K562 (cell line): Measurements from ENCODE around the gene PDE4D.

Experiments
- BMI1 ChIP-seq: fragments of 150-350 bp; IDR thresholded peaks from 2 replicates; pipeline ENCODE4 v1.6.1; 2014; ENCODE audit warnings: low read length
- ELF1 ChIP-seq: fragments of 200-800 bp; sonication (Bioruptor generic); IDR thresholded peaks from 2 replicates; pipeline ENCODE4 v1.6.1; 2016; ENCODE audit warnings: missing genetic modification characterization, missing compliant biosample characterization
- JUND ChIP-seq, 2 experiments: IDR thresholded peaks; 2 replicates in 1 of 2; 3 replicates in 1 of 2; pipeline ENCODE4 v1.6.1; 2011; ENCODE audit warnings: borderline replicate concordance in 2 of 2, low read depth in 2 of 2, low read length in 2 of 2, improper control_type of control experiment in 1 of 2, missing biosample characterization in 1 of 2, missing genetic modification characterization in 1 of 2, missing genetic modification reagents in 1 of 2
- MYC ChIP-seq, 2 experiments: fragments of 250-450 bp in 1 of 2; sonication (Bioruptor Pico) in 1 of 2; IDR thresholded peaks; 2 replicates each; pipeline versions ENCODE4 v1.5.1 to v1.6.1; 2012 to 2021; ENCODE audit warnings: low read depth in 2 of 2, borderline replicate concordance in 1 of 2, improper control_type of control experiment in 1 of 2, low read length in 1 of 2, mild to moderate bottlenecking in 1 of 2, moderate library complexity in 1 of 2
- POLR2AphosphoS5 ChIP-seq: IDR thresholded peaks from 2 replicates; pipeline ENCODE4 v1.6.1; 2011; ENCODE audit warnings: mild to moderate bottlenecking, low read depth, low read length, moderate library complexity; ENCODE audit not compliant: control insufficient read depth, insufficient read depth
- TSHZ1 ChIP-seq: fragments of 250-450 bp; sonication (Bioruptor Pico); IDR thresholded peaks from 2 replicates; pipeline ENCODE4 v1.4.0; 2020; ENCODE audit warnings: mild to moderate bottlenecking, moderate library complexity
- ZNF445 ChIP-seq: fragments of 250-450 bp; sonication (Bioruptor Pico); IDR thresholded peaks from 2 replicates; pipeline ENCODE4 v1.4.0; 2020; ENCODE audit warnings: low read depth, mild to moderate bottlenecking, moderate library complexity
- TF ChIP-seq, protein P1 (sequence below), 3 experiments: IDR thresholded peaks in 2 of 3; conservative IDR thresholded peaks in 1 of 3; 2 replicates each; pipeline ENCODE4 v1.5.1; 2011 to 2012; ENCODE audit warnings: low read length in 3 of 3, mild to moderate bottlenecking in 3 of 3, control low read depth in 2 of 3, improper control_type of control experiment in 1 of 3, inconsistent platforms in 1 of 3, low read depth in 1 of 3, mixed read lengths in 1 of 3, moderate library complexity in 1 of 3; ENCODE audit not compliant: insufficient read depth in 2 of 3
- TF ChIP-seq, protein P2 (sequence below), 2 experiments: fragments of 450-650 bp; formaldehyde crosslinking in 1 of 2; IDR thresholded peaks; 2 replicates each; pipeline versions ENCODE4 v1.4.0 to v1.6.1; 2014 to 2020; ENCODE audit warnings: mild to moderate bottlenecking in 2 of 2, borderline replicate concordance in 1 of 2, low read depth in 1 of 2
- TF ChIP-seq, protein P3 (sequence below): sonication (generic); formaldehyde crosslinking; IDR thresholded peaks from 2 replicates; pipeline ENCODE4 v1.5.0; 2020; ENCODE audit warnings: missing genetic modification reagents

DNA sequence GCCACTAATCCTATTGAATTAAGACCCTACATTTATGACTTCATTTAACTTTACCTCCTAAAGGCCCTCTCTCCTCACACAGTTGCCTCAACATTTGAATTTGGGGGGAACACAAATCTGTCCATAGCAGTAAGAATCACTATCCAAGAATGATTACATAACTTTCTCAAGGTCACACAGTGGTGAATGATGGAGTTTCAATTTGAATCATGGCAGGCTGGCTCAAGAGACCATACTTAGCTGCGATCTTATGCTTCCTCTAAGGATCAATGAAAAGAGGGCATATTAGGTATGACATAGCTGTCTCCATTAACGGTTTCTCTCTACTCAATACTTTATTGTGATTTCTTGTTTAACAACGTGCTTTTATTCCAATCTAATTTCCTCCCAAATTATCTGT lies 44.1 kb upstream of the PDE4D start:
- TF ChIP-seq TSHZ1 (no peak), BMI1 (no peak), ELF1 (no peak), POLR2AphosphoS5 (no peak), JUND (IDR thresholded peaks at IDR 0.05; ENCODE audit: borderline replicate concordance, low read depth, low read length) (no peak), JUND (tag; IDR thresholded peaks at IDR 0.05; ENCODE audit: borderline replicate concordance, low read depth, low read length) (no peak), MYC (IDR thresholded peaks at IDR 0.05; ENCODE audit: low read depth, low read length) (no peak), MYC (CRISPR knock-in tag; IDR thresholded peaks at IDR 0.05; ENCODE audit: borderline replicate concordance, low read depth) (no peak), ZNF445 (CRISPR knock-in tag) (no peak)
- TF ChIP-seq, protein P1, sequence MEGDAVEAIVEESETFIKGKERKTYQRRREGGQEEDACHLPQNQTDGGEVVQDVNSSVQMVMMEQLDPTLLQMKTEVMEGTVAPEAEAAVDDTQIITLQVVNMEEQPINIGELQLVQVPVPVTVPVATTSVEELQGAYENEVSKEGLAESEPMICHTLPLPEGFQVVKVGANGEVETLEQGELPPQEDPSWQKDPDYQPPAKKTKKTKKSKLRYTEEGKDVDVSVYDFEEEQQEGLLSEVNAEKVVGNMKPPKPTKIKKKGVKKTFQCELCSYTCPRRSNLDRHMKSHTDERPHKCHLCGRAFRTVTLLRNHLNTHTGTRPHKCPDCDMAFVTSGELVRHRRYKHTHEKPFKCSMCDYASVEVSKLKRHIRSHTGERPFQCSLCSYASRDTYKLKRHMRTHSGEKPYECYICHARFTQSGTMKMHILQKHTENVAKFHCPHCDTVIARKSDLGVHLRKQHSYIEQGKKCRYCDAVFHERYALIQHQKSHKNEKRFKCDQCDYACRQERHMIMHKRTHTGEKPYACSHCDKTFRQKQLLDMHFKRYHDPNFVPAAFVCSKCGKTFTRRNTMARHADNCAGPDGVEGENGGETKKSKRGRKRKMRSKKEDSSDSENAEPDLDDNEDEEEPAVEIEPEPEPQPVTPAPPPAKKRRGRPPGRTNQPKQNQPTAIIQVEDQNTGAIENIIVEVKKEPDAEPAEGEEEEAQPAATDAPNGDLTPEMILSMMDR (IDR thresholded peaks at IDR 0.05 in 2 of 3, conservative IDR thresholded peaks at IDR 0.05 in 1 of 3; ENCODE audit: insufficient read depth in 2 of 3, low read depth in 1 of 3, low read length in 3 of 3), result no peak
- TF ChIP-seq, protein P2, sequence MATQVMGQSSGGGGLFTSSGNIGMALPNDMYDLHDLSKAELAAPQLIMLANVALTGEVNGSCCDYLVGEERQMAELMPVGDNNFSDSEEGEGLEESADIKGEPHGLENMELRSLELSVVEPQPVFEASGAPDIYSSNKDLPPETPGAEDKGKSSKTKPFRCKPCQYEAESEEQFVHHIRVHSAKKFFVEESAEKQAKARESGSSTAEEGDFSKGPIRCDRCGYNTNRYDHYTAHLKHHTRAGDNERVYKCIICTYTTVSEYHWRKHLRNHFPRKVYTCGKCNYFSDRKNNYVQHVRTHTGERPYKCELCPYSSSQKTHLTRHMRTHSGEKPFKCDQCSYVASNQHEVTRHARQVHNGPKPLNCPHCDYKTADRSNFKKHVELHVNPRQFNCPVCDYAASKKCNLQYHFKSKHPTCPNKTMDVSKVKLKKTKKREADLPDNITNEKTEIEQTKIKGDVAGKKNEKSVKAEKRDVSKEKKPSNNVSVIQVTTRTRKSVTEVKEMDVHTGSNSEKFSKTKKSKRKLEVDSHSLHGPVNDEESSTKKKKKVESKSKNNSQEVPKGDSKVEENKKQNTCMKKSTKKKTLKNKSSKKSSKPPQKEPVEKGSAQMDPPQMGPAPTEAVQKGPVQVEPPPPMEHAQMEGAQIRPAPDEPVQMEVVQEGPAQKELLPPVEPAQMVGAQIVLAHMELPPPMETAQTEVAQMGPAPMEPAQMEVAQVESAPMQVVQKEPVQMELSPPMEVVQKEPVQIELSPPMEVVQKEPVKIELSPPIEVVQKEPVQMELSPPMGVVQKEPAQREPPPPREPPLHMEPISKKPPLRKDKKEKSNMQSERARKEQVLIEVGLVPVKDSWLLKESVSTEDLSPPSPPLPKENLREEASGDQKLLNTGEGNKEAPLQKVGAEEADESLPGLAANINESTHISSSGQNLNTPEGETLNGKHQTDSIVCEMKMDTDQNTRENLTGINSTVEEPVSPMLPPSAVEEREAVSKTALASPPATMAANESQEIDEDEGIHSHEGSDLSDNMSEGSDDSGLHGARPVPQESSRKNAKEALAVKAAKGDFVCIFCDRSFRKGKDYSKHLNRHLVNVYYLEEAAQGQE (IDR thresholded peaks at IDR 0.05; ENCODE audit: borderline replicate concordance), result no peak
- TF ChIP-seq, protein P2 (CRISPR knock-in tag; IDR thresholded peaks at IDR 0.05; ENCODE audit: low read depth), result no peak
- TF ChIP-seq, protein P3, sequence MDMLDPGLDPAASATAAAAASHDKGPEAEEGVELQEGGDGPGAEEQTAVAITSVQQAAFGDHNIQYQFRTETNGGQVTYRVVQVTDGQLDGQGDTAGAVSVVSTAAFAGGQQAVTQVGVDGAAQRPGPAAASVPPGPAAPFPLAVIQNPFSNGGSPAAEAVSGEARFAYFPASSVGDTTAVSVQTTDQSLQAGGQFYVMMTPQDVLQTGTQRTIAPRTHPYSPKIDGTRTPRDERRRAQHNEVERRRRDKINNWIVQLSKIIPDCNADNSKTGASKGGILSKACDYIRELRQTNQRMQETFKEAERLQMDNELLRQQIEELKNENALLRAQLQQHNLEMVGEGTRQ (CRISPR knock-in tag), result no peak
